Gastrocnemius medialis (tissue), 4 donors: ENCODE measurements around the gene PARD3. TPM values are rescaled to one million over a fixed set of nuclear protein-coding genes. Genes with fewer than 3 reads are reported as not detected.

Experiments
- ATAC-seq, 2 donors: fragments of 150-250 bp; one replicate each; pipeline ENCODE4 v1.9.1; 2016
- DNase-seq, 2 donors: peaks; one replicate each; pipeline ENCODE4 v3.0.0-alpha.2; 2019
- H3K27ac ChIP-seq, 4 donors: fragments of 200-600 bp; sonication (generic); 1 replicate in 1 of 4; 2 replicates in 3 of 4; pipeline ENCODE4 v1.5.1; 2016 to 2018; ENCODE audit warnings: mild to moderate bottlenecking in 2 of 4, moderate library complexity in 1 of 4
- H3K27me3 ChIP-seq, 3 donors: fragments of 200-600 bp; sonication (generic) in 2 of 3; 1 replicate in 1 of 3; 2 replicates in 2 of 3; pipeline versions ENCODE4 v1.5.1 to v1.6.0; 2016 to 2019; ENCODE audit warnings: mild to moderate bottlenecking in 1 of 3, moderate library complexity in 1 of 3
- H3K36me3 ChIP-seq, 2 donors: fragments of 200-600 bp; sonication (generic) in 1 of 2; one replicate each; pipeline ENCODE4 v1.5.1; 2017 to 2018
- H3K4me1 ChIP-seq, 2 donors: fragments of 200-600 bp; sonication (generic) in 1 of 2; one replicate each; pipeline ENCODE4 v1.5.1; 2016 to 2017; ENCODE audit warnings: mild to moderate bottlenecking in 2 of 2
- H3K4me3 ChIP-seq, 4 donors: fragments of 200-600 bp; sonication (generic) in 3 of 4; 1 replicate in 1 of 4; 2 replicates in 3 of 4; pipeline ENCODE4 v1.5.1; 2016 to 2019; ENCODE audit warnings: mild to moderate bottlenecking in 2 of 4
- H3K9me3 ChIP-seq, 3 donors: fragments of 200-600 bp; sonication (generic) in 2 of 3; 1 replicate in 1 of 3; 2 replicates in 2 of 3; pipeline ENCODE4 v1.5.1; 2016 to 2019
- POLR2A ChIP-seq, 2 donors: fragments of 450-650 bp; IDR thresholded peaks; one replicate each; pipeline ENCODE4 v1.6.1; 2017; ENCODE audit warnings: antibody characterized with exemption in 2 of 2, mild to moderate bottlenecking in 2 of 2, moderate library complexity in 2 of 2
- in situ Hi-C, 4 donors: fragments of 200-750 bp; cut with MboI; loops; one replicate each; pipeline versions ENCODE4 v1.15.0 to v1.8.0; 2017; ENCODE audit warnings: low sequenced_read_pairs in 4 of 4
- intact Hi-C: fragments of 100-400 bp; cut with DNase I; formaldehyde crosslinking; loops from one replicate; pipeline ENCODE4 v1.15.1; 2023; ENCODE audit warnings: low total_unique reads
- total RNA-seq, 4 donors: library from RNA; depleted of rRNA; stranded (reverse); fragments of >200 nt; gene quantifications; one replicate each; pipeline versions ENCODE4 v1.1.0 to v1.2.3, GENCODE V29; 2016
- TF ChIP-seq, protein P1 (sequence below), 5 experiments: fragments of 450-650 bp in 3 of 5; fragments of 200-600 bp in 2 of 5; sonication (generic) in 2 of 5; IDR thresholded peaks in 4 of 5; conservative IDR thresholded peaks in 1 of 5; 1 replicate in 4 of 5; 2 replicates in 1 of 5; pipeline ENCODE4 v1.5.1; 2016 to 2019; ENCODE audit warnings: antibody characterized with exemption in 5 of 5, mild to moderate bottlenecking in 3 of 5, moderate library complexity in 3 of 5

PARD3 gene
- total RNA-seq, 4 donors from 2014 or later = 64.6 to 75.8 (median 68.3) TPM

GRCh38 chr10:34061841-34062240 lies 753.3 kb downstream of the PARD3 start:
- H3K36me3 ChIP-seq = no peaks in the 10 kb centered on the region
- H3K27ac ChIP-seq = no peak overlapping the region
- DNase-seq (no peak), ATAC-seq (no peak)
- H3K4me1 ChIP-seq = no peaks in the 10 kb centered on the region
- no peak overlapping the region for H3K4me3 ChIP-seq
- intact Hi-C loops (no loop called here), in situ Hi-C loops (loop anchor here in 1 of 4 donors (25.0 kb wide), 1 partner anchor 100 kb away; no protein-coding TSS in a partner anchor)
- peaks cover 0 to 15% (median 7%) of the 10 kb centered on the region in 3 donors for H3K9me3 ChIP-seq
- no peaks in the 10 kb centered on the region for H3K27me3 ChIP-seq
- no peak for TF ChIP-seq POLR2A (IDR thresholded peaks at IDR 0.05)
- TF ChIP-seq, protein P1, sequence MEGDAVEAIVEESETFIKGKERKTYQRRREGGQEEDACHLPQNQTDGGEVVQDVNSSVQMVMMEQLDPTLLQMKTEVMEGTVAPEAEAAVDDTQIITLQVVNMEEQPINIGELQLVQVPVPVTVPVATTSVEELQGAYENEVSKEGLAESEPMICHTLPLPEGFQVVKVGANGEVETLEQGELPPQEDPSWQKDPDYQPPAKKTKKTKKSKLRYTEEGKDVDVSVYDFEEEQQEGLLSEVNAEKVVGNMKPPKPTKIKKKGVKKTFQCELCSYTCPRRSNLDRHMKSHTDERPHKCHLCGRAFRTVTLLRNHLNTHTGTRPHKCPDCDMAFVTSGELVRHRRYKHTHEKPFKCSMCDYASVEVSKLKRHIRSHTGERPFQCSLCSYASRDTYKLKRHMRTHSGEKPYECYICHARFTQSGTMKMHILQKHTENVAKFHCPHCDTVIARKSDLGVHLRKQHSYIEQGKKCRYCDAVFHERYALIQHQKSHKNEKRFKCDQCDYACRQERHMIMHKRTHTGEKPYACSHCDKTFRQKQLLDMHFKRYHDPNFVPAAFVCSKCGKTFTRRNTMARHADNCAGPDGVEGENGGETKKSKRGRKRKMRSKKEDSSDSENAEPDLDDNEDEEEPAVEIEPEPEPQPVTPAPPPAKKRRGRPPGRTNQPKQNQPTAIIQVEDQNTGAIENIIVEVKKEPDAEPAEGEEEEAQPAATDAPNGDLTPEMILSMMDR (IDR thresholded peaks at IDR 0.05 in 4 of 5, conservative IDR thresholded peaks at IDR 0.05 in 1 of 5) = no peak
